GM12872 (cell line): Measurements from ENCODE around the gene ST7.
A peak's percentile ranks its signal among the peaks of the same experiment; 100 is the strongest.

Experiments
- TF ChIP-seq, protein P1 (sequence below): IDR thresholded peaks from 3 replicates; pipeline ENCODE4 v1.5.1; 2011; ENCODE audit warnings: low read depth, mild to moderate bottlenecking, low read length, moderate library complexity; ENCODE audit not compliant: insufficient read depth

Gene ST7

DNA sequence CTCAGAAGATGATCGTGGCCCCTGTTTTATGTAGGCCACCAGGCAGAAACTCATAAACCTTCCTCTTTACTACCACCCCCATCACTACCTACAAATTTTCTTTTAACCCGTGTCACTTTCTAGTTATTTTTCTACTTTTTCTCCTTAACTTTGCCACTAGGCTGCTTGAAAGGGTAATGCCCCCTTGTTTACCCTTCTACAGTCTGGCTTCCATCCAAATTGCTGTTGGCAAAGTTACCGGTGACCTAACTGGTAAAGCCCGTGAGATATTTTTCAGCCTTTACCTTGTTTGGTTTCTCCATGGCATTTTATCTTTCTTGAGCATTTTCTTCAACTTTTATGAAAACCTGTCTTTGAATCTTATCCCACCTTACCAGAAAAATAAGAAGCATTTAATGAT lies 216.6 kb downstream of the ST7 start:
- TF ChIP-seq, protein P1, sequence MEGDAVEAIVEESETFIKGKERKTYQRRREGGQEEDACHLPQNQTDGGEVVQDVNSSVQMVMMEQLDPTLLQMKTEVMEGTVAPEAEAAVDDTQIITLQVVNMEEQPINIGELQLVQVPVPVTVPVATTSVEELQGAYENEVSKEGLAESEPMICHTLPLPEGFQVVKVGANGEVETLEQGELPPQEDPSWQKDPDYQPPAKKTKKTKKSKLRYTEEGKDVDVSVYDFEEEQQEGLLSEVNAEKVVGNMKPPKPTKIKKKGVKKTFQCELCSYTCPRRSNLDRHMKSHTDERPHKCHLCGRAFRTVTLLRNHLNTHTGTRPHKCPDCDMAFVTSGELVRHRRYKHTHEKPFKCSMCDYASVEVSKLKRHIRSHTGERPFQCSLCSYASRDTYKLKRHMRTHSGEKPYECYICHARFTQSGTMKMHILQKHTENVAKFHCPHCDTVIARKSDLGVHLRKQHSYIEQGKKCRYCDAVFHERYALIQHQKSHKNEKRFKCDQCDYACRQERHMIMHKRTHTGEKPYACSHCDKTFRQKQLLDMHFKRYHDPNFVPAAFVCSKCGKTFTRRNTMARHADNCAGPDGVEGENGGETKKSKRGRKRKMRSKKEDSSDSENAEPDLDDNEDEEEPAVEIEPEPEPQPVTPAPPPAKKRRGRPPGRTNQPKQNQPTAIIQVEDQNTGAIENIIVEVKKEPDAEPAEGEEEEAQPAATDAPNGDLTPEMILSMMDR = no peak

DNA sequence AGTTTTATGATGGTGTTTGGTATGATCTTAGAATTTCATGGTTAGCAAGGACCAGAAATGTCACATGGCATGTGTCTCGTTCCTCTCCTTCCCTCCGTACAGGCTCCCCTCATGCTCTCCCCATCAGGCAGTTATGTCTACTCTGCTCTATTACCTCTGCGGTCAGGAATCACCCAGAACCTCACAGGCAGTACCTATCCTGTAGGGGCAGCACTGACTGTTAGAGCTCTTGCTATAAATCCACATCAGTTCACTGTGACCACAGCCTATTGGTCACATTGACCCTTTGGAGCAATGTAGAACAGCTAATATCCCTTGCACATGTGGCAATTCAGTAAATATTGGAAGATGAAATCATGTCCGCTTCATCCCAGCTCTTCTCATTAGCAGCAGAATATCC lies 217.8 kb downstream of the ST7 start:
- TF ChIP-seq, protein P1 = peak; percentile 21; the same call in 1 of the 3 replicates

DNA sequence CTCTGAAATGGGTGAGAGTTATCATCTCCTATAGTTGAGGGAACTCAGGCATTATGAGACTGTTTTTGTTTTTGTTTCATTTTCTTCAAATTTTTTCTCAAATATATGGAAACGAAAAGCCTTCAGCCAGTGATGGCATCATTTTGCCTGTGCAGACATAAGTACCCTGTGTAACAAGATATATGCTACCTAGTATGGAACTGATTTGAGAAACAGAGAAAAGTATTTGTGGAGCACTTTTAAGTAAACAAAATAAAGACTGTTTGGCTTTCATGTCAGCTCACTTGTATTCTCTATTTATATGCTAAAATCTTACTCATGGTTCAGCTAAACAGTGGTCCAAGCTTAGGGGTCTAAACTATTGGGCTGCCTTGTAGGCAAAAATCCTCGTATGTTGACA lies 219.0 kb downstream of the ST7 start:
- TF ChIP-seq, protein P1 = no peak

DNA sequence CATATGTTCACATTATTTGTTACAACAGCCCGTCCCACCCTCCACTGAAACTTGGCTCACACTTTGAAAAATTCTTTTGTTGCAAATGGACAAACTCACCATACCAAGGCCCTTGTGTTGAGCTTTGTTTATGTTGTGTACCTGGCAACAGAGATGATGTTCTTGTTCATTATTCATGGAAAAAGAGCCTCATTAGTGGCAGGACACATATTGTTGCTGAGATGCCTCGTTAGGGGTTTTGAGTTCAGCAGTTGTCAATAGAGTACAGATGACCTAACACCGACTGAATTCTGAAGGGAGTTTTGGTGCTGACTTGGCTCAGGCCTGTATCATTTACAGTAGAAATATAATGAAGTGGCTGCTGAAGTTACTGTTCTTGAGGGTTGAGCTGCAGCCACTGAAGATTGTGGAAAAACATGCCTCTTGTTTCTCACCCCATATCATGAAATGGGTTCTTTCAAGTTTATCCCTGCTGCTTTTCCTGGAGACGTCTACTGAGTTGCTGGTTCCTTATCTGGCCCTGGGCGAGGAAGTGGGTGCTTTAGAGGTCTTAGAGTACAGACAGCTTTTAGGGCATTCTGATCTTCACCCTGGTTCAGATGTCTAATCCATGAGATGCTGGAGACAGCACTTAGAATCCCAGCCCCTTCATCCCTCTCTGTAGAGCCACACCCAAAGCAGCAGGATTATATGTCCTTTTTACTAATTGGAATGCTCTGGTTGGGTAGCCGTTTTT lies 219.9 kb downstream of the ST7 start:
- TF ChIP-seq, protein P1 = no peak

DNA sequence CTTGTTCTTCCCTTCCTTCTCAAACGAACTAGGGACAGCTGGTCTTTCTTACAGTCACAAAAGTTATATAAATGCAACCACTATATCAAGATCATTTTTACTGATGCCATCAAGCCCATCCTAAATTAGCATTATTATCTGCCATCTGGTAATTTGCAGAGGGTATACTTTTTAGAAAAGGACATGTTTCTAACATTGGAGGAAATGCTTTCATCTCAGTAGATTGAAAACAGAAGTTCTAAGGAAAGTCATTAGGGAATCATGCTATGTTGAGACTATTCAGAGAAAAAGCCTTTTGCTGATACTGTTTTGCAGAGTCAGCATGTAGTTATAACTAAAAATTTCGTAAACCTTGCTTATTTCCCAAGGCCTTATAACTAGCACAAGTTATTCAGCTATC lies 222.9 kb downstream of the ST7 start:
- TF ChIP-seq, protein P1 = no peak

DNA sequence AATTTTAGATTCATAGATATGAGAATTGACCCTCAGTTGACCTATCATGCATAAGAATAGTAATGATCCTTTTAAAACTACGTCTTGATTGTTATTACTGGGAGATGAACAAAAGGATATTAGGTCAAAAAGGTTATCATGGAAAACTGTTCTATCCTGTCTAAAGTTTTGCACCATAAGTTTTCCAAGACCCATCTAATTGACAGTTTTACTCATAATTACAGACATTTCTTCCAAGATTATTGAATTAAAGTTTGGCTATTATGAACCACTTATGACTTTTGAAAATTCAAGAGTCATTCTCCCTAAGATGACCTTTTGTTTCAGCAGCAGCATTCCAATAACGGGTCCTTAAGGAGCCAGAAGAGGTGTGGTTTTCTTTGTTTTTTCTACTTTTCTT lies 225.3 kb downstream of the ST7 start:
- TF ChIP-seq, protein P1 = no peak

DNA sequence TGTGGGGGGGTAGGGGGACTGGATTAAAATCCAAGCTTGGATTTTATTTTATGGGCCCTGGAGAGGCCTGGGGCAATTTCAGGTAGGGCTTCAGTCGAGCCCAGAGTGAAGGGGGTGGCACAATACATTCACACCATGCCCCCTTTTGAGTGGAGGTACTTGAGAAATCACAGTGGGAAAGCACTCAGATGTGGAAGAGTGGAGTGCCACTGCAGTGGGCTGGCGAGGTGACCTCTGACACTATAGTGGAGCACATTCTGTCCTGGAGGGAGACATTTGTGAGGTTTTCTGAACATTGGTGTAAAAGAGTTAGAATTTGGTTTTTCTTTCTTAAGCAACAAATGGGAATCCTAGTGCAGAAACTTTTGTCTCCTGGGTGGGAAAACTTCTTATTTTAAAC lies 226.4 kb downstream of the ST7 start:
- TF ChIP-seq, protein P1 = no peak
